ENCODE results near the gene CGB3.

DNA sequence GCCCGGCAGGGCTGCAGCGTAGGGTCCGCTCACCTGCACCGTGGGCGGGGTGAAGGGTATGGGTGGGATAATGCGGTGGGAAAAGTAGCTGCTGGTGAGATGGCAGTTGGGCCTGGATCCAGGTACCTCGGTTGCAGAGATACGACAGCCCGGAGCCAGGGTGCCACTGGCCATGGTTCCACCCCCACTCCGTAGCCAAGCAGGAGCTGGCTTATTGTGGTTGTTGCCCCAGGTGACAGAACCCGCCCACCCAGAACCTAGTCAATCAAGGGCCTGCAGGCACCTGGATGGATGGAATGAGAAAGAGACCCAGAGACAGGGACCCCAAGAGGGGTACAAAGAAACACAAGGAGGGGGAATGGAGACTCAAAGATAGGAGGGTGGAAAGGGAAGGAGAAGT is 3.8 kb downstream of the CGB3 start:
- TF ChIP-seq EP300 (IDR thresholded peaks at IDR 0.05; ENCODE audit: borderline replicate concordance in 1 of 2, low read depth in 1 of 2, low read length in 1 of 2) = no peak
- TF ChIP-seq CTCF (IDR thresholded peaks at IDR 0.05) = no peak
- no peak for TF ChIP-seq POLR2AphosphoS5 (IDR thresholded peaks at IDR 0.05; ENCODE audit: low read depth, low read length)
- TF ChIP-seq FOXM1 (IDR thresholded peaks at IDR 0.05; ENCODE audit: low read depth) = no peak
- TF ChIP-seq ZBTB33 (IDR thresholded peaks at IDR 0.05; ENCODE audit: borderline replicate concordance, low read depth) = no peak
- TF ChIP-seq REST (IDR thresholded peaks at IDR 0.05; ENCODE audit: low read depth, low read length) = no peak
